Activated naive CD8-positive, alpha-beta T cell treated with anti-CD3 and anti-CD28 coated beads, Interleukin-2, amount 50 U/mL, for 24 hours (primary cell): ENCODE results near the gene WDR37.

Experiments
- ATAC-seq: fragments of 150-1000 bp; cut with Tn5 transposase; one replicate; pipeline ENCODE4 v1.10.0; 2021
- DNase-seq: peaks from one replicate; pipeline ENCODE4 v3.0.0; 2021
- H3K27ac Mint-ChIP-seq: one replicate; pipeline ENCODE4 v1.8.0; 2021; ENCODE audit warnings: mild to moderate bottlenecking, mixed read lengths
- H3K27me3 Mint-ChIP-seq: one replicate; pipeline ENCODE4 v1.8.0; 2021; ENCODE audit warnings: mixed read lengths
- H3K36me3 Mint-ChIP-seq: one replicate; pipeline ENCODE4 v1.8.0; 2021; ENCODE audit warnings: low read depth, mixed read lengths
- H3K4me1 Mint-ChIP-seq: one replicate; pipeline ENCODE4 v1.8.0; 2021; ENCODE audit warnings: mixed read lengths
- H3K4me3 Mint-ChIP-seq: one replicate; pipeline ENCODE4 v1.8.0; 2021; ENCODE audit warnings: mild to moderate bottlenecking, moderate library complexity, mixed read lengths
- H3K9me3 Mint-ChIP-seq: one replicate; pipeline ENCODE4 v1.8.0; 2021; ENCODE audit warnings: mixed read lengths

Gene WDR37

GRCh38 chr10:1169981-1170866 lies 114.0 kb downstream of the WDR37 start:
- ATAC-seq (no peak), DNase-seq (no peak)
- Mint-ChIP-seq H3K27me3 (peaks cover 2% of the 10 kb centered on the region), H3K4me3 (no peak overlapping the region), H3K4me1 (no peaks in the 10 kb centered on the region), H3K27ac (no peak overlapping the region), H3K9me3 (no peaks in the 10 kb centered on the region), H3K36me3 (no peaks in the 10 kb centered on the region)

- H3K9me3 Mint-ChIP-seq = no peaks in the 10 kb centered on the region
- no peak for ATAC-seq
- peaks cover 2% of the 10 kb centered on the region for H3K27me3 Mint-ChIP-seq
- H3K4me3 Mint-ChIP-seq = no peak overlapping the region
- H3K36me3 Mint-ChIP-seq = no peaks in the 10 kb centered on the region
- no peak overlapping the region for H3K27ac Mint-ChIP-seq
- no peaks in the 10 kb centered on the region for H3K4me1 Mint-ChIP-seq
- DNase-seq = no peak
Measured at GRCh38 chr10:1170867-1171180, 114.6 kb downstream of the WDR37 start.

- no peaks in the 10 kb centered on the region for H3K9me3 Mint-ChIP-seq
- DNase-seq (no peak), ATAC-seq (no peak)
- no peak overlapping the region for H3K4me3 Mint-ChIP-seq
- no peak overlapping the region for H3K27ac Mint-ChIP-seq
- no peaks in the 10 kb centered on the region for H3K36me3 Mint-ChIP-seq
- H3K27me3 Mint-ChIP-seq = peaks cover 2% of the 10 kb centered on the region
- no peaks in the 10 kb centered on the region for H3K4me1 Mint-ChIP-seq
Measured at GRCh38 chr10:1171182-1171581, 115.0 kb downstream of the WDR37 start.

- Mint-ChIP-seq H3K4me1 (no peaks in the 10 kb centered on the region), H3K27me3 (peaks cover 2% of the 10 kb centered on the region), H3K4me3 (no peak overlapping the region), H3K27ac (no peak overlapping the region), H3K9me3 (no peaks in the 10 kb centered on the region), H3K36me3 (no peaks in the 10 kb centered on the region)
- DNase-seq = no peak
- ATAC-seq = no peak
Measured at GRCh38 chr10:1171586-1171985, 115.4 kb downstream of the WDR37 start.

- Mint-ChIP-seq H3K9me3 (no peaks in the 10 kb centered on the region), H3K4me1 (no peaks in the 10 kb centered on the region), H3K27ac (no peak overlapping the region), H3K4me3 (no peak overlapping the region), H3K36me3 (no peaks in the 10 kb centered on the region), H3K27me3 (peaks cover 2% of the 10 kb centered on the region)
- ATAC-seq (no peak), DNase-seq (no peak)
Measured at GRCh38 chr10:1172256-1172984, 116.2 kb downstream of the WDR37 start.

- Mint-ChIP-seq H3K27ac (no peak overlapping the region), H3K4me3 (no peak overlapping the region), H3K36me3 (no peaks in the 10 kb centered on the region), H3K9me3 (no peaks in the 10 kb centered on the region), H3K4me1 (no peaks in the 10 kb centered on the region), H3K27me3 (peaks cover 2% of the 10 kb centered on the region)
- DNase-seq (no peak), ATAC-seq (no peak)
Measured at GRCh38 chr10:1173091-1173490, 116.9 kb downstream of the WDR37 start.

GRCh38 chr10:1174022-1174421 lies 117.8 kb downstream of the WDR37 start:
- DNase-seq (no peak), ATAC-seq (no peak)
- Mint-ChIP-seq H3K4me3 (no peak overlapping the region), H3K27me3 (no peaks in the 10 kb centered on the region), H3K9me3 (no peaks in the 10 kb centered on the region), H3K36me3 (no peaks in the 10 kb centered on the region), H3K4me1 (no peaks in the 10 kb centered on the region), H3K27ac (no peak overlapping the region)

- no peak for ATAC-seq
- Mint-ChIP-seq H3K36me3 (no peaks in the 10 kb centered on the region), H3K27ac (no peak overlapping the region), H3K4me3 (no peak overlapping the region), H3K27me3 (no peaks in the 10 kb centered on the region), H3K4me1 (no peaks in the 10 kb centered on the region), H3K9me3 (no peaks in the 10 kb centered on the region)
- DNase-seq = no peak
Measured at GRCh38 chr10:1175956-1176565, 119.9 kb downstream of the WDR37 start.

GRCh38 chr10:1177936-1178335 lies 121.8 kb downstream of the WDR37 start:
- DNase-seq (no peak), ATAC-seq (no peak)
- Mint-ChIP-seq H3K27me3 (no peaks in the 10 kb centered on the region), H3K4me1 (no peaks in the 10 kb centered on the region), H3K9me3 (no peaks in the 10 kb centered on the region), H3K36me3 (no peaks in the 10 kb centered on the region), H3K27ac (no peak overlapping the region), H3K4me3 (no peak overlapping the region)

- Mint-ChIP-seq H3K4me1 (no peaks in the 10 kb centered on the region), H3K9me3 (no peaks in the 10 kb centered on the region), H3K27ac (no peak overlapping the region), H3K27me3 (no peaks in the 10 kb centered on the region), H3K4me3 (no peak overlapping the region), H3K36me3 (no peaks in the 10 kb centered on the region)
- DNase-seq = no peak
- no peak for ATAC-seq
Measured at GRCh38 chr10:1178506-1178905, 122.3 kb downstream of the WDR37 start.

GRCh38 chr10:1179346-1180070 lies 123.3 kb downstream of the WDR37 start:
- Mint-ChIP-seq H3K4me3 (no peak overlapping the region), H3K4me1 (no peaks in the 10 kb centered on the region), H3K27ac (no peak overlapping the region), H3K9me3 (no peaks in the 10 kb centered on the region), H3K36me3 (no peaks in the 10 kb centered on the region), H3K27me3 (no peaks in the 10 kb centered on the region)
- DNase-seq (no peak), ATAC-seq (no peak)

GRCh38 chr10:1180071-1180730 lies 124.0 kb downstream of the WDR37 start:
- Mint-ChIP-seq H3K27ac (no peak overlapping the region), H3K27me3 (no peaks in the 10 kb centered on the region), H3K4me3 (no peak overlapping the region), H3K4me1 (no peaks in the 10 kb centered on the region), H3K36me3 (no peaks in the 10 kb centered on the region), H3K9me3 (no peaks in the 10 kb centered on the region)
- ATAC-seq (no peak), DNase-seq (no peak)

- no peaks in the 10 kb centered on the region for H3K9me3 Mint-ChIP-seq
- H3K27me3 Mint-ChIP-seq = no peaks in the 10 kb centered on the region
- ATAC-seq (no peak), DNase-seq (no peak)
- no peaks in the 10 kb centered on the region for H3K36me3 Mint-ChIP-seq
- no peak overlapping the region for H3K27ac Mint-ChIP-seq
- no peaks in the 10 kb centered on the region for H3K4me1 Mint-ChIP-seq
- no peak overlapping the region for H3K4me3 Mint-ChIP-seq
Measured at GRCh38 chr10:1180836-1181235, 124.7 kb downstream of the WDR37 start.
